GM13976 (cell line): Measurements from ENCODE around the gene NKAIN2.

Experiments
- DNase-seq: peaks from one replicate; pipeline ENCODE4 v3.0.0; 2012; ENCODE audit warnings: low spot score
- CTCF ChIP-seq: IDR thresholded peaks from 2 replicates; pipeline ENCODE4 v1.5.1; 2012; ENCODE audit warnings: borderline replicate concordance, mild to moderate bottlenecking; ENCODE audit not compliant: insufficient read depth; ENCODE audit errors: extremely low read depth, missing control alignments, control extremely low read depth
- in situ Hi-C: fragments of 300-500 bp; cut with MboI; formaldehyde crosslinking; loops from one replicate; pipeline ENCODE4 v1.12.0; 2022; ENCODE audit warnings: low sequenced_read_pairs, mixed read lengths, inconsistent platforms; ENCODE audit not compliant: unreplicated experiment

The NKAIN2 gene

GRCh38 chr6:124269733-124270132, 466.1 kb downstream of the NKAIN2 start:
- no peak for TF ChIP-seq CTCF
- no peak for DNase-seq
- in situ Hi-C loops, result no loop called here

- no peak for TF ChIP-seq CTCF
- in situ Hi-C loops, result no loop called here
- no peak for DNase-seq
These were observed 470.0 kb downstream of the NKAIN2 start for GRCh38 chr6:124273701-124274100.

- DNase-seq, result no peak
- in situ Hi-C loops, result no loop called here
- no peak for TF ChIP-seq CTCF
These were observed 478.9 kb downstream of the NKAIN2 start for GRCh38 chr6:124282541-124282940.

- in situ Hi-C loops, result no loop called here
- TF ChIP-seq CTCF, result no peak
- no peak for DNase-seq
These were observed 479.8 kb downstream of the NKAIN2 start for GRCh38 chr6:124283486-124283885.

GRCh38 chr6:124285146-124285545, 481.5 kb downstream of the NKAIN2 start:
- TF ChIP-seq CTCF, result no peak
- in situ Hi-C loops, result no loop called here
- no peak for DNase-seq

- in situ Hi-C loops, result no loop called here
- DNase-seq, result no peak
- no peak for TF ChIP-seq CTCF
These were observed 491.0 kb downstream of the NKAIN2 start for GRCh38 chr6:124294574-124295200.
